Skeletal muscle cell (primary cell): ENCODE data around the gene DCST2.
A peak's percentile ranks its signal among the peaks of the same experiment; 100 is the strongest.

ENCODE experiments used
- DNase-seq: peaks from one replicate; pipeline ENCODE4 v3.0.0-alpha.2; 2010; ENCODE audit warnings: low read depth
- H3K4me3 ChIP-seq: 2 replicates; pipeline ENCODE4 v1.5.1; 2011; ENCODE audit warnings: low read depth, mild to moderate bottlenecking, control low read depth, low read length, moderate library complexity

DCST2 gene

GRCh38 chr1:155070721-155071569 lies 37.4 kb upstream of the DCST2 start:
- peak overlapping the region; percentile 47 for H3K4me3 ChIP-seq
- DNase-seq, result no peak

DNA sequence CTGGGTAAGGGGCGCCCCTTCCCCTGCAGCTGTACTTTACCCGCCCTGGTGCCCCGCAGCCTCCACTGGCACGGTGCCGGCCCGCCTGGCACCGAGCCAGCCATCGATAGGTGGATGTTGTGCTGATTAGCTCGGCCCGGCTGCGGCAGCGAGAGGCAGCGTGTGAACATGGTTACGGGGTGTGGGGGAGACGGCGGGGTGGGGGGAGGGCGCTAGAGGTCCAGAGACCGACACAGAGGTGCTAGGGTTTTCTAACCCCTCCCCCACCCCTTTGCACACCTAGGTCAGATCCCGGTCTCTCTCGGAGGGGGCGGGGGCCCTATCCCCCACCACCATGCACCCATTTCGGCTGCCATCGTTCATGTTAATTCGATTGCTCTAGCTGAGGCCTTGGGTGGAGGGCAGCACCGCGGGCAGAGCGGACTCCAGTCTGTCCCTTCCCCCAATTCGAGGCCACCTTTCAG lies 36.6 kb upstream of the DCST2 start:
- no peak for DNase-seq
- H3K4me3 ChIP-seq, result peak overlapping the region; percentile 47

DNA sequence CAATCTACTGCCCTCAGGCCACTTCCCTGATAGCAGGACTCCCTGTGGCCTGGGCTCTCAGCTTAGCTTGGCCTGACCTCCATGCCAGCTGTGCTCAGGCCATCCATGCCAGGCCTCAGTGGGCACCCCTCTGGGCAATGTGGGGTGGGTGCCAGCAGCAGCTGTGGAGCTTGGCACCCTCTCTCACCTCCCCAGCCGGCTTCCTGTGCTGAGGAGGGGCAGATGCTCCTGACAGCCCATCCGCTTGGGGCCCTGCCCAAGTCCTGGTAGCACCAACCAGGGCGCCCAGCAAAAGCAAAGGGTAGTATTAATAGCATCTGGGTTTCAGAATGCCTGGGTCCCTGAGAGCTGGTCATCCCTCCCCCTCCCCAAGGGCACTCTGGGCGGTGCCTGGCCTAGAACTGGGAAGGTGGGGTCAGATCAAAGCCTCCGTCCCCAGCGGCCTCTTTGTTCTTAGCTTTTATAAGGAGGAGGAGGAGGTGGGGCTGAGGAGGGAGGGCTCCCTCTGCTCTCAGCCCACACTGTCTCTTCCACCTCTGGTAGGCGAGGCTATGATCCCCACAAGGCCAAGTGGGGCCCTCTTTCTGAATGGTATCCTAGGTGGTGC lies 36.1 kb upstream of the DCST2 start:
- no peak for DNase-seq
- H3K4me3 ChIP-seq, result no peak overlapping the region

DNA sequence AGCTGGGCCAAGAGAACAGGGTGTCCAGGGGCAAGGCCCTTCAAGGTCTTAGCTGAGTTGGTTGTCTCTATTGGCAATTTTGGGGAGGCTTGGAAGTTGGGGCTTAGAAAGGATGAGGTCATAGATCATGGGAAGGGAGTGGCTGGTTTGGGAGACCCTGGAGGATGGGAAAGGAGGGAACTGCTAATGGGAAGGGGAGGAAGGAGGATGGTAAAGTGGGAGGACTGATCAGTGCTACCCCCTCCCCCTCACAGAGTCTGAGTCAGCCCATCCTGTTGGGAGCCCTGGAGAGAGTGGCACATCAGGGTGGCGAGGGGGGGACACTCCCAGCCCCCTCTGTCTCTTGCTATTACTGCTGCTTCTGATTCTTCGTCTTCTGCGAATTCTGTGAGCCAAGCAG lies 35.0 kb upstream of the DCST2 start:
- no peak overlapping the region for H3K4me3 ChIP-seq
- DNase-seq, result no peak

DNA sequence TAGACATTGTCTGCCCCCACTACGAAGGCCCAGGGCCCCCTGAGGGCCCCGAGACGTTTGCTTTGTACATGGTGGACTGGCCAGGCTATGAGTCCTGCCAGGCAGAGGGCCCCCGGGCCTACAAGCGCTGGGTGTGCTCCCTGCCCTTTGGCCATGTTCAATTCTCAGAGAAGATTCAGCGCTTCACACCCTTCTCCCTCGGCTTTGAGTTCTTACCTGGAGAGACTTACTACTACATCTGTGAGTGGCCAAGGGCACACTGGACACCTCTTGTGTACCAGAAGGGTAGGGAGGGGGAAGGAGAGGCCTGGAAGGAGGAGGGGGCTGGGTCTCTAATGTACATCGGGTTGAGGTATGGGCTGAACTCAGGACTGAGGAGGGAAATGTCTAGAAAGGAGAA lies 33.2 kb upstream of the DCST2 start:
- H3K4me3 ChIP-seq, result no peak overlapping the region
- DNase-seq, result no peak

DNA sequence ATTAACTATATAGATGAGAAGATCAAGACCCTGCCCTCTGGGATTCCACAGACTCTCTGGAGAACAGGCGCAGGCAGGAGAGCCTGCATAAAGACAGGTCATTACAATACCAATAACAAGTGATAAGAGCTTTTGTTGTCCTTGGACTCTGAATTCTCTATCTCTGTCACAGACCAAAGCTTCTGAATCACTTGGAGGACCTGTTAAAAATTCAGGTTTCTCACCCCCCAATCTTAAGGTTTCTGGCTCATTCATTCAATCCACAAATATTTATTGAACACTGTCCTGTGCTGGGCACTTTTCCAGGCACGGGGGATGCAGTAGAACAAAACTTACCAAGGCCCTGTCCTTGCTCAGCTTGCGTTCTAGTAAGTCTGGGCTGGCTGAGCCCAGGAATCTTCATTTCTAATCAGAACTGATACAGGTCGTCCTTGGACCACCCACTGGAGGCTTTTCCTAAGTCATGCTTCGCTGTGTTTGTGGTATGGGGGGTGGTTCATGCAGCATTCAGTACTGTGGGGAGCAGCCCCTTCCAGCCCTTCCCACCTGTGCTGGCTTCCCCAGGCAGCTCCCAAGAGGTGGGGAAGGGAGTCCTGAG lies 31.4 kb upstream of the DCST2 start:
- peak overlapping the region; percentile 90 for H3K4me3 ChIP-seq
- DNase-seq, result no peak

- H3K4me3 ChIP-seq, result peak overlapping the region; percentile 90
- no peak for DNase-seq
These were observed 30.7 kb upstream of the DCST2 start for GRCh38 chr1:155064111-155064831.

- peak; percentile 43 for DNase-seq
- H3K4me3 ChIP-seq, result peak within 1 kb of the TSS; percentile 90
These were observed 30.0 kb upstream of the DCST2 start, which contains the start of gene EFNA4 for GRCh38 chr1:155063550-155064110. TSS of gene EFNA4 (plus strand) at chr1:155063740. CDS start at chr1:155063824, 84 bp downstream.

GRCh38 chr1:155062702-155063411 lies 29.3 kb upstream of the DCST2 start:
- no peak for DNase-seq
- H3K4me3 ChIP-seq, result peak overlapping the region; percentile 90

DNA sequence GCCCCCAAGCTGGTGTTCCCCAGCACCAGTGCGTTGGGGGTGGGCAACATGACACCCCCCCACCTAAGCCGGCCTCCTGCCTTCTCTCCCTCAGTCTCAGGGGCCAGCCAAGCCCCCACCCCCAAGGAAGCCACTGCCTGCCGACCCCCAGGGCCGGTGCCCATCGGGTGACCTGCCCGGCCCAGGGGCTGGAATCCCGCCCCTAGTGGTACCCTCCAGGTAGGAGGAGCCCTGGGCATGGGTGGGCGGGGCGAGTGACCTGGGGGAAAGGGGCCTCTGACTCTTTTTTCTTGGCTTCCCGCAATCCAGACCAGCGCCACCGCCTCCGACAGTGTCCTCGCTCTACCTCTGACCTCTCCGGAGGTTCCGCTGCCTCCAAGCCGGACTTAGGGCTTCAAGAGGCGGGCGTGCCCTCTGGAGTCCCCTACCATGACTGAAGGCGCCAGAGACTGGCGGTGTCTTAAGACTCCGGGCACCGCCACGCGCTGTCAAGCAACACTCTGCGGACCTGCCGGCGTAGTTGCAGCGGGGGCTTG lies 28.6 kb upstream of the DCST2 start:
- no peak overlapping the region for H3K4me3 ChIP-seq
- DNase-seq, result no peak

- DNase-seq, result no peak
These were observed 28.0 kb upstream of the DCST2 start for GRCh38 chr1:155061381-155062150.

DNA sequence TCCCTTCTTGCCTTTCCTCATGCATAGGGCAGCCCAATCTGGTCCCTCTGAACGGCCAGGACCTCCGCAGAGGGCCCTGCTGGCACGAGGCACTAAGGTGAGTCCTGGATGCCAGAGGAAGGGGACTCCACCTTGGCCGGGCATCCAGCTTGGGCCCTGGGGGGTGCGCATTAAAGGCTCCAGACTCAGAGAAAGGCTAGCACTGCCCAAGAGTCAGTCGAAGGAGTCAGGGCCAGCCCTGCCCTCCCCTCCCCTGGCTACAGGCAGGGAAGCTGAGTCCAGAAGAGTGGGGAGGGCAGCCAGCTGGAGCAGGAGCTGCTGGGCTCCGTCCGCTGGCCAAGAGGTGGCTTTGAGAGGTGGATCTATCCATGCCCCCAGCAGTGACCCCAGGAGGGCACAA lies 27.2 kb upstream of the DCST2 start:
- H3K4me3 ChIP-seq, result no peak overlapping the region
- no peak for DNase-seq

More at GRCh38 chr1:155061381-155062150, 28.0 kb upstream of the DCST2 start:
- H3K4me3 ChIP-seq, result no peak overlapping the region

GRCh38 chr1:155057788-155058211 lies 24.2 kb upstream of the DCST2 start:
- DNase-seq, result no peak

DNA sequence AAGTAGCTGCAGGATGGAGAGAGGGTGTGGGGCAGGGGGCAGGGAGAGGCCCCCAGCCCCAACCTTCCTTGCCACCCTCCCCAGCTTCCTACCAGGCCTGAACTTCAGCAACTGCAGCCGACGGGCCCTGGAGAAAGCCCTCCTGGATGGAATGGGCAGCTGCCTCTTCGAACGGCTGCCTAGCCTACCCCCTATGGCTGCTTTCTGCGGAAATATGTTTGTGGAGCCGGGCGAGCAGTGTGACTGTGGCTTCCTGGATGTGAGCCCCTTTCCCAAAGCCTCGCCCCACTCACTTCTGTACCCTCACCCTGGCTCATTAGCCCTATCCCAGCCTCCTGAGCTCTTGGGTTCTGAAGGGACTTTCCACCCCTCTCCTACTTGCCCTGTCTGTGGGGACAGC lies 23.5 kb upstream of the DCST2 start:
- DNase-seq, result no peak
- no peak overlapping the region for H3K4me3 ChIP-seq

More at GRCh38 chr1:155057788-155058211, 24.2 kb upstream of the DCST2 start:
- no peak overlapping the region for H3K4me3 ChIP-seq

GRCh38 chr1:155053531-155054105 lies 20.0 kb upstream of the DCST2 start:
- H3K4me3 ChIP-seq, result no peak overlapping the region
- no peak for DNase-seq

DNA sequence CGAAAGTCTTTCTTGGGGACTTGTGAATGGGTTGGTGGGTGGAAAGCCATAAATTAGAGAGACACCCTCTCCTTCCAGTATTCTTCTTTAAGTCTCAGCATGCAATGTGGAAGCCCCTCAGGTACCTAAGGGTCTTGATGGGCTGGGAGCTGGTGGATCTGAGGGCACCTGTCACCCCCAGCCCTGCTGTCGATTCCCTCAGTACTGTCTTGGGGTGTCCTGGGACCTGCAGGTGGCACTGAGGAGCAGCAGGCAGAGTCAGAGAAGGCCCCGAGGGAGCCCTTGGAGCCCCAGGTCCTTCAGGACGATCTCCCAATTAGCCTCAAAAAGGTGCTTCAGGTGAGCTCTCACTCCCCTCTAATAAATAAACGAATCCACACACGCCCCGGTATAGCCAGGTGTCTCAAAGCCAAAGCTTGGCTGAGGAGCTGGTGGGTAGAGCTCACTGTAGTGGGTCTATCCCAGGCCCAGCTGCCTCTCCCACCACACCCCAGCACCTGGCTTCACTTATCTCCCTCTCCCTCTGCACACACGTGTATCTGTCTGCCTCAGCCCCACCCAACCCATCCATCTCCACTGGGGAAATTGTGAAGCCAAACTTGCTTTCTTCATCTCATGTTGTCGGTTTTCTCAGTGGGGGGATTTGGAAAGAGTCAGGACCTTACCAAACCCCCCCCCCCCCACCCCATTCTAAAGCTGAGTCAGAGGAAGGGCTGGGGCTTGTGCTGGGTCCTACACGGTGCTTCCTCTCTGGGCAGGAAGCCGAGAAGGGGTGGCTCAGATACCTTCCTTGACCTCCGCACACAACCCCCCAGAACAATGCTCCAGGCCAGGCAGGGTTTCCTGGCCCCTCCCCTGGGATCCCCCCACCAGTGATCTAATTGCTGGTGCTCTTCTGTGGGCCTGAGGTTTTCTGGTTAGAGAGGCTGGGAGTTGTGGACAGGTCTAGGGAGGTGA lies 19.1 kb upstream of the DCST2 start:
- DNase-seq, result no peak
- H3K4me3 ChIP-seq, result peak overlapping the region; percentile 83
